ENCODE results near the gene GRIPAP1. TPM values are rescaled to one million over a fixed set of nuclear protein-coding genes. Genes with fewer than 3 reads are reported as not detected.
"Not testable (repeated sequence)": the region's sequence is repeated elsewhere in the genome, so short reads cannot be mapped to it uniquely, and the experiment has no call there.

Gene GRIPAP1
- total RNA-seq, 2 experiments from 2014 or later = 104 to 126 TPM

DNA sequence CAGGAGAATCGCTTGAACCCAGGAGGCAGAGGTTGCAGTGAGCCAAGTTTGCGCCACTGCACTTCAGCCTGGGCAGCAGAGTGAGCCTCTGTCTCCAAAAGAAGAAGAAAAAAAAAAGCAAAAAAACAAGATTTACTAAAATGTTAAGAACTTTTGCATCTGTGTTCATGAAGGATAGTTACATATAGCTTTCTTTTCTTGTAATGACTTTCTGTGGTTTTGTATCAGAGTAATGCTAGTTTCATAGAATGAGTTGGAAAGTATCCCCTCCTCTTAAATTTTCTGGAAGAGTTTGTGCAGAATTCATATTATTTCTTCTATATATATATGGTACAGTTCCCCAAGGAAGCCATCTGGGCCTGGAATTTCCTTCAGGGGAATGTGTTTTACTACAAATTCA is 17.0 kb upstream of the GRIPAP1 start:
- no peak for ATAC-seq

DNA sequence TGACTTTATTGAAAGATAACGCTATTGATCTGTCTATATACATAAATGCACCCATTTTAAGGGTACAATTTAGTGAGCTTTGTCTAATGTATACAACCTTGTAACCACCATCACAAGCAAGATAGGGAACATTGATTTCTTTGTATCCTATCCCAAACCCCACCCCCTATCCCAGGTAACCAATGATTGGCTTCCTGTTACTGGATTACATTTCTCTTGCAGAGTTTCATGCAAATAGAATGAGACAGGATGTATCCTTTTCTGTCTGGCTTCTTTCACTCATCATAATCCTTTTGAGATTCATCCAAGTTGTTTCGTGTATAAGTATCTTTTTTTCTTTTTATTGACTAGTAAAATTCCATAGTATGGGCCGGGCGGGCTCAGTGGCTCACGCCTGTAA is 1.6 kb upstream of the GRIPAP1 start:
- no peak for ATAC-seq
- peaks cover 18% of the 10 kb centered on the region for H3K36me3 Mint-ChIP-seq
- H3K4me3 Mint-ChIP-seq = peak overlapping the region; percentile 58
- DNase-seq = no peak
- no peaks in the 10 kb centered on the region for H3K9me3 Mint-ChIP-seq (ENCODE audit: low read depth)
- no peaks in the 10 kb centered on the region for H3K27me3 Mint-ChIP-seq
- H3K4me1 Mint-ChIP-seq = peaks cover 23% of the 10 kb centered on the region
- peak overlapping the region; percentile 36 for H3K27ac Mint-ChIP-seq
- CTCF ChIA-PET = no interaction called here

More for the DNA sequence above, 17.0 kb upstream of the GRIPAP1 start:
- no peaks in the 10 kb centered on the region for H3K27me3 Mint-ChIP-seq
- H3K27ac Mint-ChIP-seq = no peak overlapping the region
- H3K9me3 Mint-ChIP-seq (ENCODE audit: low read depth) = no peaks in the 10 kb centered on the region
- CTCF ChIA-PET = no interaction called here
- H3K4me1 Mint-ChIP-seq = peaks cover 9% of the 10 kb centered on the region
- H3K36me3 Mint-ChIP-seq = no peaks in the 10 kb centered on the region
- H3K4me3 Mint-ChIP-seq = no peak overlapping the region
- no peak for DNase-seq

DNA sequence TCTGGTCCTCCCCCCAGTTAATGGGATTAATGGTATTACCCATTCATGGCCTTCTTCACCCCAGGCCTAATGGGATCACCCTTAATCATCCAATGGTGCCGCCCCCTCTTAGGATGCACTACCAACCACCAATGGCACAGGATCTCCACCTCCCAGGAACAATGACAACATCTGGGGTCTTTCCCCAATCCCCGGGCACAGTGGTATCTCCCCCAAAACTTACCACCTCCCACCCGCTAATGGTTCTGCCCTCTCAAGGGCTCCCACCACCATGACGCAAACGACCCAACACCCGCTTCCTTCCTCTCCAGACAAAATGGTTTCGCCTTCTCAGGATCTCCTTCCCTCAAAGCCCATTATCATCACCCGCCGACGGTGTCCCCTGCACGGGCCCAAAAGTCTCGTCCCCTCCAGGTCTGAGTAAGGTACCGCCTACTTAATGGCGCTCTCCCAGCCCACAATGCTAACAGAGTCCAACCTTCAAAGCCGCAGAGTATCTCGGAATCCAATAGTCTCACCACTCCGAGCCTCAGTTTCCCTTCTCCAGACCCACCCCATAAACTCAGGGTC is 458 bp downstream of the GRIPAP1 start:
- peaks cover 44% of the 10 kb centered on the region for H3K4me1 Mint-ChIP-seq
- peaks cover 2% of the 10 kb centered on the region for H3K9me3 Mint-ChIP-seq (ENCODE audit: low read depth)
- no peaks in the 10 kb centered on the region for H3K27me3 Mint-ChIP-seq
- ATAC-seq (peak; percentile 58), DNase-seq (peak; percentile 73)
- CTCF ChIA-PET = interaction anchor here (0.9 kb wide), 1 partner anchor 42 kb away, joined by 4 read pairs; the partner anchor contains the start of gene TFE3
- H3K36me3 Mint-ChIP-seq = peaks cover 38% of the 10 kb centered on the region
- peak overlapping the region; percentile 99 for H3K4me3 Mint-ChIP-seq
- peak overlapping the region; percentile 98 for H3K27ac Mint-ChIP-seq

DNA sequence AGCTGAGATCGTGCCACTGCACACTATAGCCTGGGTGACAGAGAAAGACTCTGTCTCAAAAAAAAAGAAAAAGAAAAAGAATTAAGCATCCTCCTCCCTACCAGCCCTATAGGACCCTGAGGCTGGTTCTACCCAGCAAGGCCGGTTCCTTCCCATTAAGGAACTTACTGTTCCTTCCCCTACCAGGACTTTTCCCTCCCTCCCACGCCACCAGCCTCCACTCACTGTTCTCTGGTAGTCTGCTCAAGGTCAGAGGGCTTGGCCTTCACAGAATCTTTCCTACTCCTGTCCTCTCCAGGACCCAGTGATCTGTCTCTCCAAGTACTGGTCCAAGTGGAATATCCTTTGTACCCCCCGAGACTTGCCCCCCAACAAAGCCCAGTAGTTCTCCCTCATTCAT is 1.4 kb downstream of the GRIPAP1 start:
- ATAC-seq (no peak), DNase-seq (no peak)
- CTCF ChIA-PET = no interaction called here
- Mint-ChIP-seq H3K36me3 (peaks cover 40% of the 10 kb centered on the region), H3K27me3 (no peaks in the 10 kb centered on the region), H3K4me3 (peak overlapping the region; percentile 99), H3K4me1 (peaks cover 46% of the 10 kb centered on the region), H3K27ac (peak overlapping the region; percentile 98), H3K9me3 (ENCODE audit: low read depth) (peaks cover 2% of the 10 kb centered on the region)

DNA sequence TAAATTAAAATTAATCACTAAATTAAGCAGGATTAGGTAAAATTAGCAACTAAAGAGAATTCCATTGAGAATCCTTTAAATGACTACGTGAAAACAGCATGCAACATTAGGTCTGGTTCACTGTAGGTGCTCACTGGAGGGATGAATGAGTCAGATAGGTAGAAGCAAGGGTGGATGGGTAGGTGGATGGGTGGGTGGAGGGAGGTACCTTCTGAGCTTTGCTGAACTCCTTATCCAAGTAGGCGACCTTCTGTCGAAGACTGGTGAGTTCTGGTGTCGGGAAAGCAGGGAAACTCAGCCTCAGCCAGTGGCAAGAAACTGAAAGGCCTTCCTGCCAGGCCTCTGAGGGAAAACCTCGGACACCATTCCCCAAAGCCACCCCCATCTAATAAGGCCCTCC is 3.0 kb downstream of the GRIPAP1 start:
- Mint-ChIP-seq H3K9me3 (ENCODE audit: low read depth) (peaks cover 2% of the 10 kb centered on the region), H3K36me3 (peaks cover 49% of the 10 kb centered on the region), H3K4me1 (peaks cover 46% of the 10 kb centered on the region), H3K27ac (no peak overlapping the region), H3K27me3 (no peaks in the 10 kb centered on the region), H3K4me3 (no peak overlapping the region)
- no peak for ATAC-seq
- no peak for DNase-seq
- CTCF ChIA-PET = no interaction called here

DNA sequence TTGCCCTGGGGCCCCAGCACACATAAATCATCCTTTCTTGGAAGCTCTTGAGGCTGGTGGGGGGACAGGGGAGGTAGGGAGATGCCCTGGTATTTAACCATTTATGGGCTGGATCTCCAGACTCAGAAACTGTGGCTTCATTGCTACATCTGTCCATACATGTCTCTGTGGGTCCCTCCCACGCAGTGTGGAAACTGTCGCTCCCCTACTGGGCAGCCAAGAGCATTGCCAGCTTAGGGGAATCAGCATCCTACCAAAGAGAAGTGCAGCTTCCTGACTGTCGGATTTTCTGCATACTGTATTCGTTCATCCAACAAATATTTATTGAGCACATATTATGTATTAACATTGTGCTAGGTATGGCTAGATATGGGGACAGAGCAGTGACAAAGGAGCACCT is 3.7 kb downstream of the GRIPAP1 start:
- Mint-ChIP-seq H3K4me3 (no peak overlapping the region), H3K36me3 (peaks cover 49% of the 10 kb centered on the region), H3K9me3 (ENCODE audit: low read depth) (peaks cover 2% of the 10 kb centered on the region), H3K27ac (no peak overlapping the region), H3K27me3 (no peaks in the 10 kb centered on the region), H3K4me1 (peaks cover 42% of the 10 kb centered on the region)
- DNase-seq (no peak), ATAC-seq (no peak)
- CTCF ChIA-PET = no interaction called here

DNA sequence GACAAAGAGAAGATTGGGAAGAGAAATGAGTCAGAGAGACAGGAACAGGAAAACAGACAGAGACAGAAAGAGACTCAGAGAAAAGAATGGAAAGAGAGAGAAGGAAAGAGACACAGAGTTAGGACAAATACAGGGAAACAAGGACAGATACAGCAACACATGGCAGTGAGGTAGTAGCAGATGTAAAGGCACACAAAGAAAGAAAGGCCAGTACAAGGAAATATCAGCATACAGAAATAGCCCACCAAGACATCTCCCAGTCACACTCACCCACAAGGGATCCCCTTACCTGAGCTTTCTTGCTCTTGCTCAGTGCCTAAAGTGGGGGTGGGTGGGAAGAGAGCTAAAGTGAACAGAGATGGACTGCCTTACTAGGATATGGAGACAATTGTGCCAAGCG is 4.2 kb downstream of the GRIPAP1 start:
- Mint-ChIP-seq H3K36me3 (peaks cover 49% of the 10 kb centered on the region), H3K4me3 (no peak overlapping the region), H3K9me3 (ENCODE audit: low read depth) (peaks cover 2% of the 10 kb centered on the region), H3K27me3 (no peaks in the 10 kb centered on the region), H3K4me1 (peaks cover 42% of the 10 kb centered on the region), H3K27ac (peak overlapping the region; percentile 64)
- DNase-seq (no peak), ATAC-seq (no peak)
- CTCF ChIA-PET = no interaction called here

DNA sequence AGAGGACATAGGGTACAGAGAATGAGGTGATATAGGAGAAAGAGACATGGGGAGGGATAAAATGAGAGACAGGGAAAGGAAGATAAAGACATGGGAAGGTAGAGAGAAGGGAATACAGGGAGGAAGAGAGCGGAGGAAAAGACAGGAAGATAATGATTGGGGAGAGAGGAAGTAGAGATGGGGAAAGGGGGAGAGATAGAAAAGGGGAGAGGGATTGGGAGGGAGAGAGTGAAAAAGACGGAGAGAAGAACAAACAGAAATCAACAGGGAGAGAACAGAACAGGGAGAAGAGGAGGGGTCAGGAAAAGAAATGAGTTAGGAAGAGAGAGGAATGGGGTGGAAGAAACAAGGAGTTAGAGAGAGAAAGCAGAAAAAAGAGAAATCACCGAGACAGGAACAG is 4.6 kb downstream of the GRIPAP1 start:
- CTCF ChIA-PET = no interaction called here

DNA sequence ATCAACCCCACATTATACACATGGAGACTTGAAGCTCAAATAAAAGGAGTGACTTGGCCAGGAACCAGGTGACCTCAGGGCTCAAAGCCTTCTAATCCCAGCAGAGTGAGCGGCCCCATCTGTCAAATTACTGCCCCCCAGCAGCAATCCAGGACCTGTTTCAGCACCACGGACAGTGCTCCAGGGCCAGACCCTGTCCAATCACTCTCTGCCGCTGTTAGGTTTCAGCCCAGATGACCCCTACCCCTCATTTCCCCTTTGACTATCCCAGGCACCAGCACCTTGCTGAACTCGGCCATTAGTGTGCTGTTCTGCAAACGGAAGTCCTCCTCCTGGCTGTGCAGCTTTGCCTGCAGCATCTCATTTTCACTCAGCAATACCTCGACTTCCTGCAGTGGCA is 5.1 kb downstream of the GRIPAP1 start:
- Mint-ChIP-seq H3K27me3 (no peaks in the 10 kb centered on the region), H3K27ac (no peak overlapping the region), H3K36me3 (peaks cover 53% of the 10 kb centered on the region), H3K4me3 (no peak overlapping the region), H3K4me1 (peaks cover 42% of the 10 kb centered on the region), H3K9me3 (ENCODE audit: low read depth) (peaks cover 2% of the 10 kb centered on the region)
- no peak for DNase-seq
- CTCF ChIA-PET = no interaction called here
- no peak for ATAC-seq

More for the DNA sequence above, 4.6 kb downstream of the GRIPAP1 start:
- DNase-seq (no peak), ATAC-seq (no peak)
- H3K4me3 Mint-ChIP-seq = no peak overlapping the region
- H3K27me3 Mint-ChIP-seq = no peaks in the 10 kb centered on the region
- H3K36me3 Mint-ChIP-seq = peaks cover 51% of the 10 kb centered on the region
- H3K27ac Mint-ChIP-seq = no peak overlapping the region
- peaks cover 2% of the 10 kb centered on the region for H3K9me3 Mint-ChIP-seq (ENCODE audit: low read depth)
- H3K4me1 Mint-ChIP-seq = peaks cover 42% of the 10 kb centered on the region

DNA sequence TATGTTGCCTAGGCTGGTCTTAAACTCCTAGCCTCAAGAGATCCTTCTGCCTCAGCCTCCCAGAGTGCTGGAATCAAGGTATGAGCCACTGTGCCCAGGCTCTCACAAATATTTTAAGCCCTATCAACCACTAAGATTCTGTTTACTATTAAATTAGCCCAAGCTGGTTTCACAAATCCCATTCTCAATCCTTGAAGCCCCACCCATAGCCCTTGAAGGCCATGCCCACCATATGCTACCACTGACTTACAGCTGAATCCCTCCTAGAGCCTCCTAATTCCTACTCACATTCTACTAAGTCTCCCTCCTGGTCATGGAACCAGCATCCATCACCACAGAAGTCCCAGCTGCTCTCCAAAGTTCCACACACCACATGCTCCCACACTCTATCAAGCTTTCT is 9.7 kb downstream of the GRIPAP1 start:
- H3K9me3 Mint-ChIP-seq (ENCODE audit: low read depth) = no peaks in the 10 kb centered on the region
- H3K4me1 Mint-ChIP-seq = peaks cover 9% of the 10 kb centered on the region
- H3K4me3 Mint-ChIP-seq = no peak overlapping the region
- H3K27me3 Mint-ChIP-seq = no peaks in the 10 kb centered on the region
- ATAC-seq (no peak), DNase-seq (no peak)
- CTCF ChIA-PET = no interaction called here
- H3K36me3 Mint-ChIP-seq = peaks cover 32% of the 10 kb centered on the region
- H3K27ac Mint-ChIP-seq = no peak overlapping the region

DNA sequence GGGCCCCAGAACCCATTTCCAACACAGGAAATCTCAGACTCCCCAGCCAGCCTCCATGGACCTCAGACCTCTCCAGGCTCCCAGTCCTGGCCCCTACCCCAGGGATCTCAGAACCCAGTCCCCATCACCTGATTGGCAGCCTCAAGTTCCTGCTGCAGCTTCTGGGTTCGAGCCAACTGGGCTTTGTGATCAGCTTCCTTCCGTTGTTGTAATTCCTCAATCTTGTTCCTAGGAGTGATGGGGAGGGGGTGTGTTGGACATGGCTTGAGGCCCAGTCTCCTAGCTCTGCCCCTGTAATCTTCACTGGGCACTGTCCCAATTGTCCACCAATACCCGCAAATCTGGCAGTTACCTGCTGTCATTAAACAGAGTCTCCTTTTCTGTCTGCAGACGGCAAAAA is 12.6 kb downstream of the GRIPAP1 start:
- no peak for DNase-seq
- no peaks in the 10 kb centered on the region for H3K27me3 Mint-ChIP-seq
- H3K4me3 Mint-ChIP-seq = no peak overlapping the region
- CTCF ChIA-PET = no interaction called here
- H3K4me1 Mint-ChIP-seq = no peaks in the 10 kb centered on the region
- H3K27ac Mint-ChIP-seq = no peak overlapping the region
- no peak for ATAC-seq
- no peaks in the 10 kb centered on the region for H3K9me3 Mint-ChIP-seq (ENCODE audit: low read depth)
- peaks cover 23% of the 10 kb centered on the region for H3K36me3 Mint-ChIP-seq

DNA sequence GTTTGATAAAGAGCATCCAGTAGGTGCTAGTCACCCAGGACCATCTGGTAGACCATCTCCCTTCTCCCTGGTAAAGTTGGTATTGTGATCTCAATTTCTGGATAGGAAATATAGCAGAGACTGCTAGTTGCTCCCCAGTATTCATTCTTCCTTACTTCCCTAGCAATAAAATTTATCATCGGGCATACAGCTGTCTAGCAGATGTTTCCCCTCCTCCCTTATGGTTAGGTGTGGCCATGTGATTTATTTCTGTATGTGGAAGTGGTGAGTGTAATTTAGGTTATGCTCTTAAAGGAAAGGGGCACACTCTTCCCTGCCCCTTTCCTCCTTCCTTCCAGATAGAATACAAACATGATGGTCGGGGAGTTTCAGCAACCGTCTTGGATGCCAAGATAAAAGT is 18.2 kb downstream of the GRIPAP1 start:
- ATAC-seq (no peak), DNase-seq (no peak)
- Mint-ChIP-seq H3K27ac (no peak overlapping the region), H3K27me3 (no peaks in the 10 kb centered on the region), H3K36me3 (peaks cover 39% of the 10 kb centered on the region), H3K4me1 (no peaks in the 10 kb centered on the region), H3K9me3 (ENCODE audit: low read depth) (no peaks in the 10 kb centered on the region), H3K4me3 (no peak overlapping the region)
- CTCF ChIA-PET = no interaction called here

DNA sequence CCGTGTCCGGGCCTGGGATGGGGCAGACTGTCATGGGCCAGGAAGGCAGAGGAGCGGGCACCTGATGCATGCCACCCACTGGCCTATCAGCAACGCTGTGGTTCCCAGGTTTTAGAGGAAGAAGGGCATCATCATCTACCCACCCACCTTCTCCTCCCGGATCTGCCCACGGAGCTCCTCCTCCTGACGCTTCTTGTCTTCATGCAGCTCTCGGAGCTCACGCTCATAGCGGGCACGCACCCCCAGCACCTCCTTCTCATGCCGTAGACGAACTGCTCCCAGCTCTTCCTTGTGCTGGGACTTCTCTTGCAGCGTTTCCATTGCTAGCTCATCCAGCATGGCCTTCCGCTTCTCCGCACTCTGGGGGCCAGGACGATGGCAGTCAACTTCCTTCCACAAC is 19.0 kb downstream of the GRIPAP1 start:
- peaks cover 37% of the 10 kb centered on the region for H3K36me3 Mint-ChIP-seq
- H3K9me3 Mint-ChIP-seq (ENCODE audit: low read depth) = no peaks in the 10 kb centered on the region
- ATAC-seq (no peak), DNase-seq (no peak)
- H3K27me3 Mint-ChIP-seq = no peaks in the 10 kb centered on the region
- H3K4me3 Mint-ChIP-seq = no peak overlapping the region
- H3K4me1 Mint-ChIP-seq = no peaks in the 10 kb centered on the region
- CTCF ChIA-PET = no interaction called here
- peak overlapping the region; percentile 19 for H3K27ac Mint-ChIP-seq

DNA sequence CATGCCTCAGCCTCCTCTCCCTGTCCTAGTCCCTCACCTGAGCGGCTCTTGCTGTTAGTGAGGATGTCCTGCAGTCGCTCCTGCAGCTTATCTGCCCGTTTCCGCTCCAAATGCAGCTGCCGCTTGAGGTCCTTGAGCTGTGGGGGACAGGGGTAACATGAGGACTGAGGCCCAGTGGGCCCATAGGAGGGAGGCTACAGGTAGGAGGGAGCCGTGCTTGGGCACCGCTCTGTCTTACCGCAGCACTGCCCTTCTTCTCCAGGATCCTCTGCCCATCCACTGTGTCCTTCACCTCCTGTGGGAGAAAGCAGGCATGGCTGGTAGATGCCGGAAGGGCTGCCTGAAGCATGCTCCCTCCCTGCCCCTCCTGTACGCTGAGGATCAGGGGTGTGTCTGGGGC is 20.9 kb downstream of the GRIPAP1 start:
- peaks cover 40% of the 10 kb centered on the region for H3K36me3 Mint-ChIP-seq
- H3K27ac Mint-ChIP-seq = no peak overlapping the region
- ATAC-seq (no peak), DNase-seq (no peak)
- H3K4me3 Mint-ChIP-seq = no peak overlapping the region
- H3K27me3 Mint-ChIP-seq = no peaks in the 10 kb centered on the region
- CTCF ChIA-PET = no interaction called here
- H3K9me3 Mint-ChIP-seq (ENCODE audit: low read depth) = no peaks in the 10 kb centered on the region
- peaks cover 6% of the 10 kb centered on the region for H3K4me1 Mint-ChIP-seq

DNA sequence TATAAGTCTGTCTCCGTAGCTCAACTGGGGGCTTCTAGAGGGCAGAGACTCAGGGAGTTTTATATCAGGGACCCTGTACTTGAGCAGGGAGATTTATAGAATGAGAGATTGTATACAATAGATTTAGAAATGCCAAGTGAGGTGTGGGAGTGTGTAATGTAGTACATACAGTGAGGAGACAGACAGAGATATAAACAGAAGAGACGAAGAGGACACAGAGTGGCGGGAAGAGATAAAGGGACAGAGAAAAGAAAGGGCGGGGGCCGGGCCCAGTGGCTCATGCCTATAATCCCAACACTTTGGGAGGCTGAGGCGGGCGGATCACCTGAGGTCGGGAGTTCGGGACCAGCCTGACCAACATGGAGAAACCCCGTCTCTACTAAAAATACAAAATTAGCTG is 21.7 kb downstream of the GRIPAP1 start:
- H3K4me3 Mint-ChIP-seq; CTCF ChIA-PET; ATAC-seq; H3K9me3 Mint-ChIP-seq (ENCODE audit: low read depth); H3K27ac Mint-ChIP-seq; H3K27me3 Mint-ChIP-seq; DNase-seq; H3K4me1 Mint-ChIP-seq: not testable (repeated sequence)
- H3K36me3 Mint-ChIP-seq = peaks cover 40% of the 10 kb centered on the region

Data from activated CD8-positive, alpha-beta memory T cell treated with anti-CD3 and anti-CD28 coated beads, Interleukin-2, amount 10 ng/mL, durations not matched to agents 7 days and 5 days (primary cell).